Upper lobe of left lung (tissue), 6 donors: Measurements from ENCODE around the gene PRR23E. TPM values are rescaled to one million over a fixed set of nuclear protein-coding genes. Genes with fewer than 3 reads are reported as not detected.

Experiments used
- ATAC-seq, 2 donors: fragments of 200-7000 bp; cut with Tn5 transposase; one replicate each; pipeline ENCODE4 v1.9.1; 2022; ENCODE audit warnings: mild to moderate bottlenecking in 2 of 2, moderate library complexity in 2 of 2; ENCODE audit not compliant: low FRiP score in 2 of 2
- DNase-seq, 2 donors: peaks; one replicate each; pipeline ENCODE4 v3.0.0-alpha.2; 2019 to 2020
- H3K27ac ChIP-seq, 4 donors: fragments of 200-600 bp; sonication (generic); one replicate each; pipeline ENCODE4 v1.5.1; 2016 to 2019
- H3K27me3 ChIP-seq, 4 donors: fragments of 200-600 bp; sonication (generic); one replicate each; pipeline ENCODE4 v1.5.1; 2017 to 2019
- H3K36me3 ChIP-seq, 4 donors: fragments of 200-600 bp; sonication (generic); one replicate each; pipeline ENCODE4 v1.5.1; 2016 to 2019
- H3K4me1 ChIP-seq, 4 donors: fragments of 200-600 bp; sonication (generic); one replicate each; pipeline ENCODE4 v1.5.1; 2018 to 2019
- H3K4me3 ChIP-seq, 4 donors: fragments of 200-600 bp; sonication (generic); one replicate each; pipeline ENCODE4 v1.5.1; 2017 to 2019; ENCODE audit warnings: mild to moderate bottlenecking in 2 of 4, moderate library complexity in 1 of 4
- H3K9me3 ChIP-seq, 4 donors: fragments of 200-600 bp; sonication (generic); one replicate each; pipeline ENCODE4 v1.5.1; 2018 to 2019
- EP300 ChIP-seq, 4 donors: sonication (generic); formaldehyde crosslinking; IDR thresholded peaks; one replicate each; pipeline ENCODE4 v1.5.1; 2017; ENCODE audit warnings: antibody characterized with exemption in 4 of 4, control low read depth in 2 of 4
- POLR2A ChIP-seq, 4 donors: fragments of 450-650 bp; IDR thresholded peaks; one replicate each; pipeline ENCODE4 v1.5.1; 2016 to 2017; ENCODE audit warnings: antibody characterized with exemption in 4 of 4, mild to moderate bottlenecking in 2 of 4
- POLR2AphosphoS5 ChIP-seq, 2 donors: sonication (generic); formaldehyde crosslinking; IDR thresholded peaks; one replicate each; pipeline ENCODE4 v1.5.1; 2017; ENCODE audit warnings: antibody characterized with exemption in 2 of 2
- WGBS, 2 donors: methylation state at CpG; one replicate each; pipeline ENCODE4 v1.1.5; 2017 to 2018; 5-methylcytosine and 5-hydroxymethylcytosine counted together
- total RNA-seq, 6 donors: library from RNA; depleted of rRNA in 4 of 6; stranded (reverse); fragments of >200 nt in 4 of 6; gene quantifications; one replicate each; pipeline versions ENCODE4 v1.1.0 to v1.2.1, GENCODE V29; 2016 to 2021
- TF ChIP-seq, protein P1 (sequence below), 6 experiments: fragments of 450-650 bp in 4 of 6; fragments of 200-600 bp in 2 of 6; sonication (generic) in 2 of 6; IDR thresholded peaks; one replicate each; pipeline ENCODE4 v1.5.1; 2016 to 2019; ENCODE audit warnings: antibody characterized with exemption in 6 of 6
- donor health status: DM: no; HTN: no; CAD: no; lungs with moderate emphysema.
- donor health status: DM: no; HTN: yes; CAD: no; lungs with severe emphysema.

Gene PRR23E
- total RNA-seq, 6 donors from 2014 or later, result not detected

DNA sequence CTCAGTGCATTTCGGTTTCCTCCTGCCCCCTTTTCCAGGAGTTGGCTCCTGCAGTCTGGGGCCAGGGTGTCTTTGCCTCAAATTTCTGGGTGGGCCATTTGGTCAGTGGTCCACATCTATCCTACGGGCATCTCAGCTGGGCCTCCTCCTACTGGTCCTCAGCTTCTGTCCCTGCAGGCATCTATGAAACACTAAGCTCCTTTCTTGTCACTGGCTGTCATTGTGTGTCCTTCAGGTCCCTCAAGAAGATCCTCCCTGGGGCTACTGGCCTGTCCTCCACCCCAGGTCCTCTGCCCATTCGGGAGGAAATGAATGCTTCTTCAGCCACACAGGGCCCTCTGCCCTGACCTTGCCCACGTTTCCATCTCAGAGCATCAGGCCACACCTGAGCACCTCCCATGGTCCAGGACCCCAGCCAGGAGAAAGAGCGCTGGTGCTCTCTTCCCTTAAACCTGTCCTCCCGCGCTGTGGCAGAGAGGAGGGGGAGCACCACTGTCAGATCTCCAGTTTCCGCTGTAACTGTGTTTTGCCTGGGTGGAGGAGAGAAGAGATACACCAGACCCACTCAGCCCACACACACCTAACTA, 1.8 kb downstream of the PRR23E start:
- H3K27me3 ChIP-seq, result no peaks in the 10 kb centered on the region
- no peaks in the 10 kb centered on the region for H3K36me3 ChIP-seq
- H3K4me1 ChIP-seq, result no peaks in the 10 kb centered on the region
- TF ChIP-seq EP300 (IDR thresholded peaks at IDR 0.05), result no peak
- TF ChIP-seq POLR2A (IDR thresholded peaks at IDR 0.05), result no peak
- TF ChIP-seq, protein P1, sequence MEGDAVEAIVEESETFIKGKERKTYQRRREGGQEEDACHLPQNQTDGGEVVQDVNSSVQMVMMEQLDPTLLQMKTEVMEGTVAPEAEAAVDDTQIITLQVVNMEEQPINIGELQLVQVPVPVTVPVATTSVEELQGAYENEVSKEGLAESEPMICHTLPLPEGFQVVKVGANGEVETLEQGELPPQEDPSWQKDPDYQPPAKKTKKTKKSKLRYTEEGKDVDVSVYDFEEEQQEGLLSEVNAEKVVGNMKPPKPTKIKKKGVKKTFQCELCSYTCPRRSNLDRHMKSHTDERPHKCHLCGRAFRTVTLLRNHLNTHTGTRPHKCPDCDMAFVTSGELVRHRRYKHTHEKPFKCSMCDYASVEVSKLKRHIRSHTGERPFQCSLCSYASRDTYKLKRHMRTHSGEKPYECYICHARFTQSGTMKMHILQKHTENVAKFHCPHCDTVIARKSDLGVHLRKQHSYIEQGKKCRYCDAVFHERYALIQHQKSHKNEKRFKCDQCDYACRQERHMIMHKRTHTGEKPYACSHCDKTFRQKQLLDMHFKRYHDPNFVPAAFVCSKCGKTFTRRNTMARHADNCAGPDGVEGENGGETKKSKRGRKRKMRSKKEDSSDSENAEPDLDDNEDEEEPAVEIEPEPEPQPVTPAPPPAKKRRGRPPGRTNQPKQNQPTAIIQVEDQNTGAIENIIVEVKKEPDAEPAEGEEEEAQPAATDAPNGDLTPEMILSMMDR (IDR thresholded peaks at IDR 0.05), result no peak
- H3K27ac ChIP-seq, result no peak overlapping the region
- ATAC-seq (no peak), DNase-seq (no peak)
- WGBS, 2 donors, result 84 to 86% methylated on average over 4 to 8 of the region's 8 CpGs
- H3K4me3 ChIP-seq, result no peak overlapping the region
- peaks cover 0 to 6% (median 2%) of the 10 kb centered on the region in 4 donors for H3K9me3 ChIP-seq

DNA sequence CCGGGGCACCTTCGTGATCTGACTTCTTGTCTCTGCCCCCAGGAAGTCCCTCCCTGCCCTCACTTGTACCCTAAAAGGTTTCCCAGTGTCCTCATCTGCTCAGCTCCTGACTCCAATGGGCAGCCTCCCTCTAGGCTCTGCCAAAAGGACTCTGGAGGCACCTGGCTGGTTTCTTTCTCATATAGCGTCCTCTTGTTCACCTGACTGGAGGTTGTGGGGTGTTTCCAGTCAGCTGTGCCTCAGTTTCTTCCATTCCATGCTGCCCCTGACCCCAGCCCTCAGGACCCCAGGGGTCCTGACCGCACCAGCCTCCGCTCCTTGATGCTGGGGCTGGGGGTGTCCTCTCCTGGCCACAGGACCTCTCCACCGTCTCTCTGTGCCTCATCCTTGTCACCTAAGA, 2.5 kb downstream of the PRR23E start:
- WGBS, 2 donors, result 91% methylated on average over 5 to 6 of the region's 6 CpGs
- Histone ChIP-seq H3K27me3 (no peaks in the 10 kb centered on the region), H3K9me3 (peaks cover 0 to 6% (median 2%) of the 10 kb centered on the region in 4 donors), H3K4me3 (no peak overlapping the region), H3K36me3 (no peaks in the 10 kb centered on the region), H3K4me1 (no peaks in the 10 kb centered on the region), H3K27ac (no peak overlapping the region)
- TF ChIP-seq, protein P1 (IDR thresholded peaks at IDR 0.05), result no peak
- no peak for TF ChIP-seq POLR2AphosphoS5 (IDR thresholded peaks at IDR 0.05)
- TF ChIP-seq EP300 (IDR thresholded peaks at IDR 0.05), result no peak
- TF ChIP-seq POLR2A (IDR thresholded peaks at IDR 0.05), result no peak
- ATAC-seq, result no peak
- peak in 1 of 2 donors; percentile 31 for DNase-seq

DNA sequence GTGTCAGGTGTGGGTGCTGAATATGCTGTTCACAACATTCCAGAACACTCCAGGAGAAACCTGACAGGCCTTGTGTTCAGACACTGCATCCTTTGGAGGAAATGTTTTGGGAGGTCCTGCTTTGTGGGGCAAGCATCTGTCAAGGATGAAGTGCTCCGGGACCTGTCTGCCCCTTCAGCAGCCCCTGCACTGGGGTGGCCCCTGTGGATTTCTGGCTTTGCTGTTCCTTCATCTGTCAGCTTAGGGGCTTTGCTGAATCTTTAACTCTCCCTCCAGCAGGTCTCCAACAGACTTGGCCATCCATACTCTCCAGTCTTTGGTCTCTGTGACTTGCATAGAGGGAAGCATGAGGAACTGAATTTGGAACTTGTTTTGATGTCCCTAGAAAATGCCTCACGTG, 3.1 kb downstream of the PRR23E start:
- H3K36me3 ChIP-seq, result no peaks in the 10 kb centered on the region
- no peak overlapping the region for H3K27ac ChIP-seq
- TF ChIP-seq POLR2A (IDR thresholded peaks at IDR 0.05), result no peak
- TF ChIP-seq, protein P1 (IDR thresholded peaks at IDR 0.05), result no peak
- TF ChIP-seq POLR2AphosphoS5 (IDR thresholded peaks at IDR 0.05), result no peak
- no peak for TF ChIP-seq EP300 (IDR thresholded peaks at IDR 0.05)
- H3K4me1 ChIP-seq, result no peaks in the 10 kb centered on the region
- 60 to 67% methylated on average over 2 of the region's 2 CpGs for WGBS, 2 donors
- peaks cover 0 to 3% (median 0%) of the 10 kb centered on the region in 4 donors for H3K9me3 ChIP-seq
- no peaks in the 10 kb centered on the region for H3K27me3 ChIP-seq
- ATAC-seq, result no peak
- DNase-seq, result no peak
- no peak overlapping the region for H3K4me3 ChIP-seq

DNA sequence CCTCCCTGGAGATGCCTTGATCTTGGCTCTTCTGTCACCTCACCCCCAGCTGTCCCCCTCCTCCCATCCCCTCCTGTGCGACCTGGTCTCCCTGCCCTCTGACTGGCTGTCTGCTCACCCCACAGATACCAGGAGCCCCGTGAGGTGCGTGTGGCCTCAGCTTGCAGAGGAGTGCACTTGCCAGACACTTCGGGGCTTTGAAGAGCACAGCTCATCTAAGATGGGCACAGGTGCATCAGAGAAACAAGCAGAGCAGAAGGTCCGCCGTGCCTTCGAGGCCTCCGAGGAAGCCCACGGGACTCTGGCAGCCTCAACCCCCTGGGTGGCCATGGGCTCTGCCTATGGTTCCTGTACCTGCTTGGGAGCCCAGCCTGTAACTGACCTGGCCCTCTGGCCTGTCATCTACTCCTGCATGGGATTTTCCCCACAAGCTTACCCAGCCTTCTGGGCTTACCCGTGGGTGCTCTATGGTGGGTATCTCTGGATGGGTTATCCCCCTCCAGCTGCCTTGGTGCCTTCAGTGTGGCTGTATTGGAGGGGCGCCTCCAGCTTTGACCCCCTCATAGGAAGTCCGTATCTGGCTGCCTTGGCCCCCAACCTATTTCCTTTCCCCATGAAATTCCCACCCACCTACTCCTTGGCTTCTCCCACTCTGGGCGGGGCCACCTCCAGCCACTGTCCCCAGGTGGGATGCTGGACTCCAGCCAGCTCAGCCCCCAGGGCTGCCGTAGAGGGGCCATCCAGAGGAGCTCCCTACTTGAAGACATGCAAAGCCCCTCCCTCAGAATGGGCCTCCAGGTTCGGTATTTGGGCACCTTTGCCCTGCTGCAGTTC, 3.8 kb downstream of the PRR23E start:
- no peaks in the 10 kb centered on the region for H3K4me1 ChIP-seq
- ATAC-seq, result peak in 1 of 2 donors; percentile 23
- H3K27me3 ChIP-seq, result no peaks in the 10 kb centered on the region

More for the DNA sequence above, 3.8 kb downstream of the PRR23E start:
- Histone ChIP-seq H3K4me3 (no peak overlapping the region), H3K27ac (no peak overlapping the region), H3K36me3 (no peaks in the 10 kb centered on the region), H3K9me3 (no peaks in the 10 kb centered on the region)
- TF ChIP-seq POLR2A (IDR thresholded peaks at IDR 0.05), result no peak
- TF ChIP-seq, protein P1 (IDR thresholded peaks at IDR 0.05), result no peak
- no peak for TF ChIP-seq POLR2AphosphoS5 (IDR thresholded peaks at IDR 0.05)
- TF ChIP-seq EP300 (IDR thresholded peaks at IDR 0.05), result no peak
- WGBS, 2 donors, result 82 to 83% methylated on average over 10 to 14 of the region's 15 CpGs
- DNase-seq, result no peak
